ENCODE measurements around the gene RNF181. TPM values are rescaled to one million over a fixed set of nuclear protein-coding genes. Genes with fewer than 3 reads are reported as not detected.
"Not testable (repeated sequence)": the region's sequence is repeated elsewhere in the genome, so short reads cannot be mapped to it uniquely, and the experiment has no call there.

Gene RNF181
- total RNA-seq, 1 donor from 2014 or later, result 74.1 TPM

GRCh38 chr2:85600951-85601770 is 5.6 kb downstream of the RNF181 start:
- Histone ChIP-seq H3K4me3 (ENCODE audit: low read length in 3 of 3) (peak overlapping the region; percentile 82 to 100 (median 97)), H3K36me3 (ENCODE audit: control insufficient read depth in 3 of 3, insufficient read depth in 3 of 3, low read length in 3 of 3) (peaks cover 37 to 45% (median 43%) of the 10 kb centered on the region in 3 donors), H3K9me3 (ENCODE audit: control insufficient read depth in 3 of 3, low read length in 3 of 3) (no peaks in the 10 kb centered on the region), H3K27ac (ENCODE audit: low read depth, low read length) (peak overlapping the region; percentile 88), H3K9ac (ENCODE audit: low read depth in 1 of 3, low read length in 3 of 3) (peak overlapping the region; percentile 82 to 97 (median 83)), H3K27me3 (ENCODE audit: control insufficient read depth in 3 of 3, insufficient read depth in 3 of 3, low read length in 3 of 3) (no peaks in the 10 kb centered on the region), H3K4me1 (ENCODE audit: control insufficient read depth in 3 of 3, insufficient read depth in 3 of 3, low read length in 3 of 3) (peaks cover 53 to 68% (median 56%) of the 10 kb centered on the region in 3 donors)

GRCh38 chr2:85601771-85602475 is 6.4 kb downstream of the RNF181 start:
- peaks cover 53 to 68% (median 56%) of the 10 kb centered on the region in 3 donors for H3K4me1 ChIP-seq (ENCODE audit: control insufficient read depth in 3 of 3, insufficient read depth in 3 of 3, low read length in 3 of 3)
- no peaks in the 10 kb centered on the region for H3K27me3 ChIP-seq (ENCODE audit: control insufficient read depth in 3 of 3, insufficient read depth in 3 of 3, low read length in 3 of 3)
- H3K9me3 ChIP-seq (ENCODE audit: control insufficient read depth in 3 of 3, low read length in 3 of 3), result no peaks in the 10 kb centered on the region
- peak overlapping the region; percentile 88 for H3K27ac ChIP-seq (ENCODE audit: low read depth, low read length)
- H3K36me3 ChIP-seq (ENCODE audit: control insufficient read depth in 3 of 3, insufficient read depth in 3 of 3, low read length in 3 of 3), result peaks cover 31 to 41% (median 40%) of the 10 kb centered on the region in 3 donors
- peak overlapping the region; percentile 82 to 100 (median 97) for H3K4me3 ChIP-seq (ENCODE audit: low read length in 3 of 3)
- H3K9ac ChIP-seq (ENCODE audit: low read depth in 1 of 3, low read length in 3 of 3), result peak overlapping the region; percentile 82 to 97 (median 83)

- no peaks in the 10 kb centered on the region for H3K9me3 ChIP-seq (ENCODE audit: control insufficient read depth in 3 of 3, low read length in 3 of 3)
- H3K9ac ChIP-seq (ENCODE audit: low read depth in 1 of 3, low read length in 3 of 3), result peak within 1 kb of the TSS; percentile 82 to 97 (median 97)
- no peaks in the 10 kb centered on the region for H3K27me3 ChIP-seq (ENCODE audit: control insufficient read depth in 3 of 3, insufficient read depth in 3 of 3, low read length in 3 of 3)
- H3K36me3 ChIP-seq (ENCODE audit: control insufficient read depth in 3 of 3, insufficient read depth in 3 of 3, low read length in 3 of 3), result peaks cover 24 to 34% (median 33%) of the 10 kb centered on the region in 3 donors
- H3K4me1 ChIP-seq (ENCODE audit: control insufficient read depth in 3 of 3, insufficient read depth in 3 of 3, low read length in 3 of 3), result peaks cover 57 to 68% (median 58%) of the 10 kb centered on the region in 3 donors
- peak within 1 kb of the TSS; percentile 88 to 100 (median 97) for H3K4me3 ChIP-seq (ENCODE audit: low read length in 3 of 3)
- H3K27ac ChIP-seq (ENCODE audit: low read depth, low read length), result peak within 1 kb of the TSS; percentile 88
Observed at GRCh38 chr2:85602476-85603234, 7.1 kb downstream of the RNF181 start, which contains the start of gene TMEM150A. Gene TMEM150A, minus strand, starts transcription at chr2:85602698. Its CDS starts 750 bp downstream, at chr2:85601948.

- peak overlapping the region; percentile 60 to 93 (median 68) for H3K4me3 ChIP-seq (ENCODE audit: low read length in 3 of 3)
- H3K9ac ChIP-seq (ENCODE audit: low read depth in 1 of 3, low read length in 3 of 3), result peak overlapping the region; percentile 34 to 97 (median 48)
- peaks cover 69 to 81% (median 72%) of the 10 kb centered on the region in 3 donors for H3K4me1 ChIP-seq (ENCODE audit: control insufficient read depth in 3 of 3, insufficient read depth in 3 of 3, low read length in 3 of 3)
- H3K27me3 ChIP-seq (ENCODE audit: control insufficient read depth in 3 of 3, insufficient read depth in 3 of 3, low read length in 3 of 3); H3K9me3 ChIP-seq (ENCODE audit: control insufficient read depth in 3 of 3, low read length in 3 of 3): not testable (repeated sequence)
- H3K27ac ChIP-seq (ENCODE audit: low read depth, low read length), result peak overlapping the region; percentile 88
- peaks cover 18 to 30% (median 30%) of the 10 kb centered on the region in 3 donors for H3K36me3 ChIP-seq (ENCODE audit: control insufficient read depth in 3 of 3, insufficient read depth in 3 of 3, low read length in 3 of 3)
Observed at GRCh38 chr2:85604133-85604444, 8.5 kb downstream of the RNF181 start.

GRCh38 chr2:85604568-85605339 is 9.2 kb downstream of the RNF181 start:
- Histone ChIP-seq H3K36me3 (ENCODE audit: control insufficient read depth in 3 of 3, insufficient read depth in 3 of 3, low read length in 3 of 3) (peaks cover 11 to 27% (median 25%) of the 10 kb centered on the region in 3 donors), H3K27ac (ENCODE audit: low read depth, low read length) (peak overlapping the region; percentile 88), H3K9me3 (ENCODE audit: control insufficient read depth in 3 of 3, low read length in 3 of 3) (no peaks in the 10 kb centered on the region), H3K27me3 (ENCODE audit: control insufficient read depth in 3 of 3, insufficient read depth in 3 of 3, low read length in 3 of 3) (no peaks in the 10 kb centered on the region), H3K4me3 (ENCODE audit: low read length in 3 of 3) (peak overlapping the region; percentile 60 to 64 (median 63)), H3K9ac (ENCODE audit: low read depth in 1 of 3, low read length in 3 of 3) (peak overlapping the region; percentile 48 to 97 (median 63)), H3K4me1 (ENCODE audit: control insufficient read depth in 3 of 3, insufficient read depth in 3 of 3, low read length in 3 of 3) (peaks cover 73 to 81% (median 77%) of the 10 kb centered on the region in 3 donors)

GRCh38 chr2:85605406-85606115 is 10.0 kb downstream of the RNF181 start:
- peaks cover 8 to 22% (median 21%) of the 10 kb centered on the region in 3 donors for H3K36me3 ChIP-seq (ENCODE audit: control insufficient read depth in 3 of 3, insufficient read depth in 3 of 3, low read length in 3 of 3)
- H3K4me3 ChIP-seq (ENCODE audit: low read length in 3 of 3), result peak overlapping the region; percentile 3 to 60 (median 11)
- H3K27me3 ChIP-seq (ENCODE audit: control insufficient read depth in 3 of 3, insufficient read depth in 3 of 3, low read length in 3 of 3), result no peaks in the 10 kb centered on the region
- no peaks in the 10 kb centered on the region for H3K9me3 ChIP-seq (ENCODE audit: control insufficient read depth in 3 of 3, low read length in 3 of 3)
- peaks cover 77 to 84% (median 79%) of the 10 kb centered on the region in 3 donors for H3K4me1 ChIP-seq (ENCODE audit: control insufficient read depth in 3 of 3, insufficient read depth in 3 of 3, low read length in 3 of 3)
- H3K27ac ChIP-seq (ENCODE audit: low read depth, low read length), result peak overlapping the region; percentile 88
- H3K9ac ChIP-seq (ENCODE audit: low read depth in 1 of 3, low read length in 3 of 3), result peak overlapping the region; percentile 26 to 63 (median 52)

GRCh38 chr2:85606116-85606455 is 10.5 kb downstream of the RNF181 start:
- Histone ChIP-seq H3K36me3 (ENCODE audit: control insufficient read depth in 3 of 3, insufficient read depth in 3 of 3, low read length in 3 of 3) (peaks cover 3 to 19% (median 16%) of the 10 kb centered on the region in 3 donors), H3K9ac (ENCODE audit: low read depth in 1 of 3, low read length in 3 of 3) (peak overlapping the region; percentile 26 to 59 (median 27)), H3K4me3 (ENCODE audit: low read length in 3 of 3) (peak overlapping the region; percentile 11 to 49 (median 22)), H3K27ac (ENCODE audit: low read depth, low read length) (peak overlapping the region; percentile 88), H3K27me3 (ENCODE audit: control insufficient read depth in 3 of 3, insufficient read depth in 3 of 3, low read length in 3 of 3) (no peaks in the 10 kb centered on the region), H3K9me3 (ENCODE audit: control insufficient read depth in 3 of 3, low read length in 3 of 3) (no peaks in the 10 kb centered on the region), H3K4me1 (ENCODE audit: control insufficient read depth in 3 of 3, insufficient read depth in 3 of 3, low read length in 3 of 3) (peaks cover 76 to 83% (median 76%) of the 10 kb centered on the region in 3 donors)

- Histone ChIP-seq H3K4me1 (ENCODE audit: control insufficient read depth in 3 of 3, insufficient read depth in 3 of 3, low read length in 3 of 3) (peaks cover 69 to 84% (median 69%) of the 10 kb centered on the region in 3 donors), H3K4me3 (ENCODE audit: low read length in 3 of 3) (no peak overlapping the region), H3K9ac (ENCODE audit: low read depth in 1 of 3, low read length in 3 of 3) (peak overlapping the region in 2 of 3 donors; percentile 48 to 69), H3K27ac (ENCODE audit: low read depth, low read length) (peak overlapping the region; percentile 88), H3K9me3 (ENCODE audit: control insufficient read depth in 3 of 3, low read length in 3 of 3) (no peaks in the 10 kb centered on the region), H3K27me3 (ENCODE audit: control insufficient read depth in 3 of 3, insufficient read depth in 3 of 3, low read length in 3 of 3) (no peaks in the 10 kb centered on the region), H3K36me3 (ENCODE audit: control insufficient read depth in 3 of 3, insufficient read depth in 3 of 3, low read length in 3 of 3) (peaks cover 3 to 14% (median 13%) of the 10 kb centered on the region in 3 donors)
Observed at GRCh38 chr2:85607268-85608215, 12.0 kb downstream of the RNF181 start.

Measured in skeletal muscle tissue (tissue), 4 donors.